CD4-positive, alpha-beta T cell treated with Interleukin-15 for 1 hour (primary cell): Measurements from ENCODE around the gene SLC35F5.
"Not testable (repeated sequence)": the region's sequence is repeated elsewhere in the genome, so short reads cannot be mapped to it uniquely, and the experiment has no call there.

Source experiments
- DNase-seq: peaks from one replicate; pipeline ENCODE4 v3.0.0-alpha.2; 2020

SLC35F5 gene, protein sequence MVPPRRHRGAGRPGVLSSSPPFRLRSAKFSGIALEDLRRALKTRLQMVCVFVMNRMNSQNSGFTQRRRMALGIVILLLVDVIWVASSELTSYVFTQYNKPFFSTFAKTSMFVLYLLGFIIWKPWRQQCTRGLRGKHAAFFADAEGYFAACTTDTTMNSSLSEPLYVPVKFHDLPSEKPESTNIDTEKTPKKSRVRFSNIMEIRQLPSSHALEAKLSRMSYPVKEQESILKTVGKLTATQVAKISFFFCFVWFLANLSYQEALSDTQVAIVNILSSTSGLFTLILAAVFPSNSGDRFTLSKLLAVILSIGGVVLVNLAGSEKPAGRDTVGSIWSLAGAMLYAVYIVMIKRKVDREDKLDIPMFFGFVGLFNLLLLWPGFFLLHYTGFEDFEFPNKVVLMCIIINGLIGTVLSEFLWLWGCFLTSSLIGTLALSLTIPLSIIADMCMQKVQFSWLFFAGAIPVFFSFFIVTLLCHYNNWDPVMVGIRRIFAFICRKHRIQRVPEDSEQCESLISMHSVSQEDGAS

GRCh38 chr2:113756355-113757137 is at the start of gene SLC35F5:
SLC35F5 (minus strand) TSS chr2:113756642; CDS start chr2:113756409, 233 bp downstream.
- peak; percentile 93 for DNase-seq

- DNase-seq, result no peak
Measured at GRCh38 chr2:113799375-113799774, 42.9 kb upstream of the SLC35F5 start.

DNA sequence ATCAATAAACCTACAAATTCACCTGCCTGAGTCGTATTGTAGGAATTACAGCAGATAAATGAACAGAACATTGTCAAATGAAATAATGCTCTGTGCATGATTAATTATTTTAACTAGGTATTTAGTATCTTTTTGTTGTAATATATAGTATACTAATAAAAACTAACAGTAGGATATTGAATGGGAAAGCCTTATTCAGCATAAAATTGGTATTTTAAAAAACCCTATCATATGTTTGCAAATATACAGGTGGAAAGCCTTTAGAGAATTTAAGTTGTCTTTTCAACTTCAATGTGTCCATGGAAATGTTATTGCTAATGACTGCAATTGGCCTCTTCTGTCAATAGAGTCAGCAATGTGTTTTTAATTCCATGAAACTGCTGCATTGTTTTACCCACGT is 40.8 kb upstream of the SLC35F5 start:
- DNase-seq, result no peak

DNA sequence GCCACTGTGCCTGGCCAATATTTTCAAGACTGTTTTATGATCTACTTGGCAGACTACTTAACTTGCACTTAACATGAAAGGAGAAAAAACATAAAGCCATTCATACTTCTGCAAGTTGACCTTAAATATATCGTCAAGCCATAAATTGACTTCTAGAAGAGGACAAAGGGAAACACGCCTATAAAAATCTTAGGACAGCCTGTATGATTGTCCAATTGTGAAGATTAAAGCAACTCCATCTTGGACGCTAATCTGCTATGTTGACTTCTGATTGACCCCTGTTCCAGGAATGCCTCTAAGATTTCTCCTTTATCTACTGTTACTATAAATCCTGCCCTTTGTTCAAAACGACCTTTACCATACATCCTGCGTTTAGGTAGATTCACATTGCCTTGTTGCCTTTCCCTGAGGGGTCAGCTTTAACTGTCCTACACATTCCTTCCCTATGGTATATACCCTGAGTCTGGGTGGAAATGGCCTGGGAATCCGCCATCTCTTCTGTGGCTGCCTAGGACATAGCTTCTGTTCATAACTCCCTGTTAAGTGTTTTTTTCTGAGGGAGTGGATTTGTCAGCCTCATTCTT is 40.2 kb upstream of the SLC35F5 start:
- DNase-seq, result no peak

DNA sequence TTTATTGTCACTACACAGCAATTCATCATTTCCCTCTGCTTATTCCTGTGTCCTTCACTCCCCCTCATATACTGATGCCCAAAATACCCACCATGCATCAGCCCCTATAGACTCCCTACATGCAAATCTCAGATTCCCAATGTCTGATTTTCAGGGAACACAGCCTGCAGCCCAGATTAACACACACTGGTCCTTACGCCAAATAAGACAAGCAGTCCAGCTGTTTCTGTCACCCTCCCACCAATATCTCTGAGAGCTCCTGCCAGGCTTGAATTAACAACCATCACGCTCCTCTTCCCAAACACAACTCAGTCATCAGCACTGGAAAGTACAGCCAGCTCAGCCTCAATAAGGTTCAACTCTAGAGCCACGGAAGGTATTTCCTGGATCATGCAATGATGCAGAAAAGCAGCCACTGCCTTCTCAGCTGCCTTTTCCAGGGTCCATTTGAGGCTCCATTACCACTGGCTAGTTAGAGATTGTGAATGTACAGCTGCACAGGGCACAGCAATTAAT is 39.0 kb upstream of the SLC35F5 start:
- DNase-seq, result no peak

DNA sequence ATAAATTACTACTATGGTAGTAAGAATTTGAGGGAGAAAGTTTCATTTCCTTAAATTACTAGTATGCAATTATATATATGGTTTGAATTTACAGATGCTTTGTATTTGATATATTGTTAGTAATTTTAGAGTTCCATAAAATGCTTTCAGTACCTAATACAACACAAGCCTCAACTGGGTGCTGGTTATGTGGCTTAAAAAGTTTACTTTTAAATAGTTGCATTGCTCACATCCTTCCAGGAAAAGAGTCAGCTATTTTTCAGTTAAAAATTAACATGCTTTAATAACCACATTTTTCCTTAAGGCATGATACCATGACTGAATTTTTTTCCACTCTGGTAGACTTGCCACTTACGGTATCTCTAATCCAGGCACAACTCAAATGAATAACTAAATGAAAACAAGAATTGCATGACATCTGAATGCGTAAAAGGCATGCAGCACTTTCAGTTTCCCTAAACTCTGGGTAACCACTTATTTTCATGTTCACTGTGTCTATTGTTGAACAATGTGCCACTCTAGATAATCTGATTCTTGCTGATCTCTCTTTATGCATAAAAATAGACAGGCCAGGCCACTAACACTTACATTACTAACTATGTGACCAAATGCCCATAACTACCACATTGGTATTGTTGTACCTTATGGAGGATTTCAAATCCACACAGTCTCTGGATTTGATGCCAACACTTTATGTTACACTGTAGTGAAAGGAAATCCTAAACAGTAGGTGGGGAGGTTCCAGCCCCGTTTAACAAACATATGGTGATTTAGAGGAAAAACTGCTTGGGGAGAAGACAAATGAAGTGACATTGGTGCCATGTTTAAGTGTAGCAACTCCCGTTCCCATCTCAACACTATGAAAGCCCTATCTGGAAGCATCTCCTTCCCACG is 35.5 kb upstream of the SLC35F5 start:
- no peak for DNase-seq

GRCh38 chr2:113784823-113785744 is 28.6 kb upstream of the SLC35F5 start:
- no peak for DNase-seq

GRCh38 chr2:113780472-113780871 is 24.0 kb upstream of the SLC35F5 start:
- no peak for DNase-seq

- no peak for DNase-seq
Measured at GRCh38 chr2:113777371-113777770, 20.9 kb upstream of the SLC35F5 start.

DNA sequence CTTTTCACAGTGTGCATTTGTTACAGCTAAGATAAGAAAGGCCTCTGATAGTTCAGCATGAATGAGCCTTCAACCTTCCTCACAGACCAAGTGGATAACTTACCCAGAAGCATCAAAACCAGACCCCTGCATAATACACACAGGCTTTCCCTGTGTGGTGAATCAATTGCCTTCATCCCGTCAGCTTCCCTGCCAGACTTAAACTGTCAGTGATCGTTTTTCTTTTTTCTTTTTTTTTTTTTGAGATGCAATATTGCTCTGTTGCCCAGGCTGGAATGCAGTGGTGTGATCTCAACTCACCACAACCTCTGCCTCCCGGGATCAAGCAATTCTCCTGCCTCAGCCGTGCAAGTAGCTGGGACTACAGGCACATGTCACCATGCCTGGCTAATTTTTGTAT is 20.5 kb upstream of the SLC35F5 start:
- DNase-seq, result no peak

- DNase-seq, result not testable (repeated sequence)
Measured at GRCh38 chr2:113774616-113775015, 18.2 kb upstream of the SLC35F5 start.

GRCh38 chr2:113770929-113771328 is 14.5 kb upstream of the SLC35F5 start:
- DNase-seq, result no peak

DNA sequence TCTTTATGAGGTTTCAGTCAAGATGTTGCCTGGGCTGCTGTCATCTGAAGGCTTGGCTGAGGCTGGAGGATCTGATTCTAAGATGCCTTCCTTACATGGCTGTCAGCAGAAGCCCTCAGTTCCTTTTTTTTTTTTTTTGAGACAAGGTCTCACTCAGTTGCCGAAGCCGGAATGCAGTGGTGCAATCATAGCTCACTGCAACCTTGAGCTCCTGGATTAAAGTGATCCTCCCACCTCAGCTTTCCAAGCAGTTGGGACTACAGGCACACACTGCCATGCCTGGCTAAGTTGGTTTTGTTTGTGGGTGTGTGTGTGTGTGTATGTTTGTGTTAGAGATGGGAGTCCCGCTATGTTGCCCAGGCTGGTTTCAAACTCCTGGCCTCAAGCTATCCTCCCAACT is 13.1 kb upstream of the SLC35F5 start:
- DNase-seq, result no peak

GRCh38 chr2:113768770-113769169 is 12.3 kb upstream of the SLC35F5 start:
- no peak for DNase-seq

GRCh38 chr2:113767811-113768460 is 11.5 kb upstream of the SLC35F5 start:
- DNase-seq, result no peak

- DNase-seq, result no peak
Measured at GRCh38 chr2:113765276-113765675, 8.8 kb upstream of the SLC35F5 start.

- no peak for DNase-seq
Measured at GRCh38 chr2:113762377-113763118, 6.1 kb upstream of the SLC35F5 start.

DNA sequence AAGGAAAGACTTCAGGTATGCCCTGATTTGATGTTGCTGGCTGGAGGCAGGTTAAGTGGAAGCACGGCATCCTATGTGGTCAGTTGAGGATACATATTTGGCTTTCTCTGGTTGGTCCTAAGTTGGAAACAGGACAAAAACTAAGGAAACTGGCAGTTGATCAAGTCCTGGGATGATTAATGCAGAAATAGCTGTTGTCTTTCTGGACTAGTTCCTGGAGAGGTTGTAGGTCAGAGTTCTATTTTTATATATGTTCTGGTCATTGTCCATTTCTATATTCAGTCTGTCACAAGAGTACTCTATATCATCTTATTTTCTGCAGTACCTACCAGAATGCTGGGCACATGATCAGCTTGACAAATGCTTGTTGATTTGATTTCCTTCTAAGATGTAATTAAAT is 4.0 kb upstream of the SLC35F5 start:
- no peak for DNase-seq

DNA sequence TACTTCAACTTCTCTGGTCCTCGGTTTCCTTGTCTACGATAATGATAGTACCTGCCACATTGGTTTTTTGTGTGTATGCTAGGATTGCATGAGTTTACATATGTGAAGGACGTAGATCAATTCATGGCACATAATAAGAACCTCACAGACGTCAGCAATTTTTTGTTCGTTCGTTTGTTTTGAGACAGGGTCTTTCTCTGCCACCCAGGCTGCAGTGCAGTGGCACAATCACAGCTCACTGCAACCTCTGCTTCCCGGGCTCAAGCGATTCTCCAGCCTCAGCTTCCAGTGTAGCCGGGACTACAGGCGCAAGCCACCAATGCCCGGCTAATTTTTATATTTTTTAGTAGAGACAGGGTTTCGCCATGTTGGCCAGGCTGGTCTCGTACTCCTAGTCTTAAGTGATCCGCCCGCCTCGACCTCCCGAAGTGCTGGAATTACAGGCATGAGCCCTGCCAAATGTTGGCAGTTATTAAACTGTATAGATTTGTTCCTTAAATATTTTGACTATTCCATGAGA is 756 bp upstream of the SLC35F5 start:
- no peak for DNase-seq
